Head of caudate nucleus (tissue), 42 donors: ENCODE results near the gene CAMK2A.

Source experiments
- DNase-seq, 42 donors: peaks; one replicate each; pipeline versions ENCODE4 v3.0.0 to v3.0.0-alpha.2; 2020 to 2021; ENCODE audit warnings: mixed read lengths in 7 of 42
- intact Hi-C: fragments of 100-400 bp; cut with DNase I; formaldehyde crosslinking; loops from one replicate; pipeline ENCODE4 v1.15.0; 2022

Gene CAMK2A

GRCh38 chr5:150302301-150303069 lies 12.9 kb upstream of the CAMK2A start, which contains the start of gene ARSI:
Gene ARSI (minus strand): TSS chr5:150302905. CDS start chr5:150302373, 532 bp downstream.
- peak in 1 of 42 donors; percentile 10 for DNase-seq
- intact Hi-C loops: no loop called here

- intact Hi-C loops: no loop called here
- DNase-seq: no peak
Measured at GRCh38 chr5:150301901-150302300, 12.3 kb upstream of the CAMK2A start.

- DNase-seq: peak in 1 of 42 donors; percentile 4
- intact Hi-C loops: no loop called here
Measured at GRCh38 chr5:150301170-150301505, 11.6 kb upstream of the CAMK2A start.

- intact Hi-C loops: no loop called here
- no peak for DNase-seq
Measured at GRCh38 chr5:150300496-150301169, 11.1 kb upstream of the CAMK2A start.

- intact Hi-C loops: no loop called here
- DNase-seq: no peak
Measured at GRCh38 chr5:150299571-150300327, 10.2 kb upstream of the CAMK2A start.

- DNase-seq: no peak
- intact Hi-C loops: no loop called here
Measured at GRCh38 chr5:150298701-150299451, 9.3 kb upstream of the CAMK2A start.

- intact Hi-C loops: no loop called here
- peak in 1 of 42 donors; percentile 29 for DNase-seq
Measured at GRCh38 chr5:150297934-150298595, 8.5 kb upstream of the CAMK2A start.

GRCh38 chr5:150297236-150297890 lies 7.8 kb upstream of the CAMK2A start:
- intact Hi-C loops: no loop called here
- peak in 1 of 42 donors; percentile 35 for DNase-seq

GRCh38 chr5:150296496-150296895 lies 6.9 kb upstream of the CAMK2A start:
- intact Hi-C loops: no loop called here
- no peak for DNase-seq

- intact Hi-C loops: no loop called here
- peak in 37 of 42 donors; percentile 42 to 89 (median 71) for DNase-seq
Measured at GRCh38 chr5:150295741-150296486, 6.3 kb upstream of the CAMK2A start.

- DNase-seq: peak in 7 of 42 donors; percentile 36 to 67 (median 51)
- intact Hi-C loops: no loop called here
Measured at GRCh38 chr5:150295172-150295634, 5.6 kb upstream of the CAMK2A start.

GRCh38 chr5:150294551-150295071 lies 5.0 kb upstream of the CAMK2A start:
- intact Hi-C loops: no loop called here
- DNase-seq: no peak

- intact Hi-C loops: no loop called here
- peak in 1 of 42 donors; percentile 21 for DNase-seq
Measured at GRCh38 chr5:150293091-150293941, 3.7 kb upstream of the CAMK2A start.

- DNase-seq: peak in 1 of 42 donors; percentile 10
- intact Hi-C loops: no loop called here
Measured at GRCh38 chr5:150291388-150292385, 2.1 kb upstream of the CAMK2A start.

GRCh38 chr5:150288791-150289190 lies 782 bp downstream of the CAMK2A start:
- intact Hi-C loops: no loop called here
- peak in 1 of 42 donors; percentile 12 for DNase-seq
